ENCODE data around the gene METTL25B. TPM values are rescaled to one million over a fixed set of nuclear protein-coding genes. Genes with fewer than 3 reads are reported as not detected.
"Not testable (repeated sequence)": the region's sequence is repeated elsewhere in the genome, so short reads cannot be mapped to it uniquely, and the experiment has no call there.

Gene METTL25B
- total RNA-seq, 1 donor from 2014 or later, result 13.5 TPM

- peak; percentile 86 for DNase-seq (ENCODE audit: low read depth)
These were observed 19.7 kb downstream of the METTL25B start for GRCh38 chr1:156747742-156748669.

- peak; percentile 78 for DNase-seq (ENCODE audit: low read depth)
These were observed 20.6 kb downstream of the METTL25B start for GRCh38 chr1:156748670-156749418.

- peak; percentile 29 for DNase-seq (ENCODE audit: low read depth)
These were observed 21.3 kb downstream of the METTL25B start for GRCh38 chr1:156749419-156750118.

- peak; percentile 51 for DNase-seq (ENCODE audit: low read depth)
These were observed 22.0 kb downstream of the METTL25B start for GRCh38 chr1:156750191-156750672.

- peak; percentile 55 for DNase-seq (ENCODE audit: low read depth)
These were observed 22.6 kb downstream of the METTL25B start for GRCh38 chr1:156750711-156751450.

- DNase-seq (ENCODE audit: low read depth), result no peak
These were observed 23.1 kb downstream of the METTL25B start, which contains the start of gene HDGF for GRCh38 chr1:156751451-156751756. Gene HDGF, minus strand, starts transcription at chr1:156751675. Its CDS starts 246 bp downstream, at chr1:156751429.

- peak; percentile 98 for DNase-seq (ENCODE audit: low read depth)
These were observed 23.6 kb downstream of the METTL25B start for GRCh38 chr1:156751757-156752481.

- no peak for DNase-seq (ENCODE audit: low read depth)
These were observed 24.7 kb downstream of the METTL25B start for GRCh38 chr1:156752843-156753482.

- DNase-seq (ENCODE audit: low read depth), result peak; percentile 64
These were observed 25.9 kb downstream of the METTL25B start for GRCh38 chr1:156754219-156754618.

- no peak for DNase-seq (ENCODE audit: low read depth)
These were observed 27.3 kb downstream of the METTL25B start for GRCh38 chr1:156755527-156755950.

- no peak for DNase-seq (ENCODE audit: low read depth)
These were observed 28.1 kb downstream of the METTL25B start for GRCh38 chr1:156756355-156756754.

- DNase-seq (ENCODE audit: low read depth), result not testable (repeated sequence)
These were observed 29.4 kb downstream of the METTL25B start for GRCh38 chr1:156757572-156758253.

GRCh38 chr1:156760092-156760795 is 32.0 kb downstream of the METTL25B start:
- peak; percentile 82 for DNase-seq (ENCODE audit: low read depth)

GRCh38 chr1:156760796-156761104 is 32.5 kb downstream of the METTL25B start:
- no peak for DNase-seq (ENCODE audit: low read depth)

- not testable (repeated sequence) for DNase-seq (ENCODE audit: low read depth)
These were observed 36.9 kb downstream of the METTL25B start for GRCh38 chr1:156765136-156765535.

GRCh38 chr1:156765666-156766065 is 37.4 kb downstream of the METTL25B start:
- no peak for DNase-seq (ENCODE audit: low read depth)

- peak; percentile 25 for DNase-seq (ENCODE audit: low read depth)
These were observed 38.2 kb downstream of the METTL25B start for GRCh38 chr1:156766298-156767100.

Data from myocyte (in vitro differentiated cells).